ENCODE measurements around the gene ATRNL1. TPM values are rescaled to one million over a fixed set of nuclear protein-coding genes. Genes with fewer than 3 reads are reported as not detected.
A peak's percentile ranks its signal among the peaks of the same experiment; 100 is the strongest.

The ATRNL1 gene
- polyA plus RNA-seq, 1 of the 3 experiments (the other 2 are of a cell fraction) = 0.67 TPM

- WGBS (ENCODE audit: low lambda C conversion rate) = 3% methylated on average over 10 of the region's 75 CpGs
- peaks cover 7% of the 10 kb centered on the region for H3F3A ChIP-seq (replicated peaks; ENCODE audit: insufficient read depth)
- H3K4me1 ChIP-seq (ENCODE audit: control insufficient read depth in 1 of 2, insufficient read depth in 2 of 2, low read depth in 1 of 2, low read length in 1 of 2) = no peaks in the 10 kb centered on the region; a peak in 2 of 4 replicates
- TF ChIP-seq NRF1 (IDR thresholded peaks at IDR 0.05; ENCODE audit: low read depth, low read length) (peak; percentile 21; the same call in 1 of the 2 replicates), MXI1 (IDR thresholded peaks at IDR 0.05; ENCODE audit: low read depth, low read length) (peak; percentile 88), CTCF (IDR thresholded peaks at IDR 0.05) (no peak), EP300 (IDR thresholded peaks at IDR 0.05; ENCODE audit: borderline replicate concordance in 1 of 2, low read depth in 1 of 2, low read length in 1 of 2) (no peak), TEAD4 (IDR thresholded peaks at IDR 0.05; ENCODE audit: borderline replicate concordance, insufficient read depth) (no peak), MEF2A (IDR thresholded peaks at IDR 0.05; ENCODE audit: borderline replicate concordance, low read depth) (no peak), RAD21 (IDR thresholded peaks at IDR 0.05; ENCODE audit: low read length) (no peak; the same call in 1 of the 2 replicates), GABPA (IDR thresholded peaks at IDR 0.05; ENCODE audit: low read depth) (no peak)
- TF ChIP-seq, protein P1, sequence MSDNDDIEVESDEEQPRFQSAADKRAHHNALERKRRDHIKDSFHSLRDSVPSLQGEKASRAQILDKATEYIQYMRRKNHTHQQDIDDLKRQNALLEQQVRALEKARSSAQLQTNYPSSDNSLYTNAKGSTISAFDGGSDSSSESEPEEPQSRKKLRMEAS (IDR thresholded peaks at IDR 0.05; ENCODE audit: low read depth) = peak; percentile 69; the same call in 1 of the 2 replicates
- TF ChIP-seq, protein P2, sequence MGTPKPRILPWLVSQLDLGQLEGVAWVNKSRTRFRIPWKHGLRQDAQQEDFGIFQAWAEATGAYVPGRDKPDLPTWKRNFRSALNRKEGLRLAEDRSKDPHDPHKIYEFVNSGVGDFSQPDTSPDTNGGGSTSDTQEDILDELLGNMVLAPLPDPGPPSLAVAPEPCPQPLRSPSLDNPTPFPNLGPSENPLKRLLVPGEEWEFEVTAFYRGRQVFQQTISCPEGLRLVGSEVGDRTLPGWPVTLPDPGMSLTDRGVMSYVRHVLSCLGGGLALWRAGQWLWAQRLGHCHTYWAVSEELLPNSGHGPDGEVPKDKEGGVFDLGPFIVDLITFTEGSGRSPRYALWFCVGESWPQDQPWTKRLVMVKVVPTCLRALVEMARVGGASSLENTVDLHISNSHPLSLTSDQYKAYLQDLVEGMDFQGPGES (IDR thresholded peaks at IDR 0.05; ENCODE audit: low read depth, low read length) = no peak
- H3K36me3 ChIP-seq (replicated peaks in 1 of 2; ENCODE audit: control insufficient read depth in 1 of 2, insufficient read depth in 2 of 2, low read length in 1 of 2) = no peaks in the 10 kb centered on the region
- no peaks in the 10 kb centered on the region for H4K20me1 ChIP-seq (ENCODE audit: insufficient read depth)
- H2AFZ ChIP-seq (ENCODE audit: low read depth) = peak overlapping the region; percentile 90; the same call in 1 of the 2 replicates
- H3K27me3 ChIP-seq (ENCODE audit: insufficient read depth) = peaks cover 22% of the 10 kb centered on the region; the same call in 1 of the 2 replicates
- peak overlapping the region; percentile 41; the same call in 1 of the 2 replicates for H3K9ac ChIP-seq
- H3K4me3 ChIP-seq (ENCODE audit: low read depth in 2 of 2, low read length in 1 of 2) = peak overlapping the region; percentile 66 to 71
- POLR2A ChIA-PET = interaction anchor here (0.9 to 1.5 kb wide), 2 partner anchors 62 to 155 kb away, joined by 3 to 4 read pairs; no protein-coding TSS in a partner anchor
- CTCF ChIA-PET = interaction anchor here (1.2 to 5.6 kb wide), 4 partner anchors 9 to 789 kb away, joined by 3 to 55 read pairs (median 10); no protein-coding TSS in a partner anchor
- H3K79me2 ChIP-seq (ENCODE audit: insufficient read depth) = no peaks in the 10 kb centered on the region
- DNase-seq = peak; percentile 92
- no peaks in the 10 kb centered on the region for H3K9me2 ChIP-seq
- peak overlapping the region in 1 of 2 experiments; percentile 92; a peak in 3 of 4 replicates for H3K27ac ChIP-seq (ENCODE audit: low read depth in 2 of 2, low read length in 1 of 2)
- peak overlapping the region; percentile 92 for H3K4me2 ChIP-seq
- H3K9me3 ChIP-seq = no peaks in the 10 kb centered on the region
Measured at GRCh38 chr10:115092555-115093285, 445 bp upstream of the ATRNL1 start.
